ENCODE data around the gene ATXN7. TPM values are rescaled to one million over a fixed set of nuclear protein-coding genes. Genes with fewer than 3 reads are reported as not detected.

ATXN7 gene
- total and polyA plus RNA-seq, 2 of the 13 experiments (the other 11 are each of a cell fraction or from before 2014, with no cell fraction given), result 13.8 to 20.0 TPM

DNA sequence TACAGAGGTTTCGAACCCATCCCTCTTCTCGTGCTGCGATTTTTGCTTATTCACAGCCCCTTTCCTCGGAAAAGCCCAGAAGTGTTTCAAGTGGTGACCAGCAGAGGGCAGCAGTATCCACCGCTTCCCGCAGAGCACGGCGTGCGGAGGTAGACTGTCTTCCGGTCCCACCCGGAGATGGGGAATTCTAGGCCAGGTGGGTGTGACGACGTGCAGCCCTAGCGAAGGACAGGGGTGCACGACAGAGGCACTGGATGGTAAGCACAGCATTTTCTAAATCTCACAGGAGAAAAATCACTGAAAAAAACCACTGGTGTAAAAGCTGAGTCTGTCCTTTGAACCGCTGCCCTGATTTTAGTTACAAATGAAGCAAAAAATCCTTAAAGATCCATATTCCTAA lies 167.1 kb downstream of the ATXN7 start (continued):
- TF ChIP-seq MAZ (IDR thresholded peaks at IDR 0.05; ENCODE audit: borderline replicate concordance, low read depth, low read length) (no peak), MAZ (CRISPR knock-in tag; IDR thresholded peaks at IDR 0.05; ENCODE audit: low read depth) (0 out of 2 replicates have a peak, but pooled peaks have one; percentile 22), MYC (CRISPR knock-in tag; IDR thresholded peaks at IDR 0.05; ENCODE audit: borderline replicate concordance) (no peak), NFKB2 (CRISPR knock-in tag; IDR thresholded peaks at IDR 0.05; ENCODE audit: borderline replicate concordance) (peak; percentile 37; the same call in 1 of the 2 replicates), ZNF549 (CRISPR knock-in tag; IDR thresholded peaks at IDR 0.05) (no peak), ETV5 (CRISPR knock-in tag; IDR thresholded peaks at IDR 0.05; ENCODE audit: borderline replicate concordance) (peak; percentile 91), MAFK (conservative IDR thresholded peaks at IDR 0.05 in 1 of 2, IDR thresholded peaks at IDR 0.05 in 1 of 2; ENCODE audit: low read length in 2 of 2) (0 out of 4 replicates have a peak, but pooled peaks of 1 of the 2 experiments have one; percentile 4), TRIM24 (CRISPR knock-in tag; IDR thresholded peaks at IDR 0.05) (no peak), TARDBP (CRISPR knock-in tag; IDR thresholded peaks at IDR 0.05) (0 out of 2 replicates have a peak, but pooled peaks have one; percentile 38), FOXO1 (CRISPR knock-in tag; IDR thresholded peaks at IDR 0.05) (0 out of 2 replicates have a peak, but pooled peaks have one; percentile 21), ZNF768 (CRISPR knock-in tag; IDR thresholded peaks at IDR 0.05) (no peak), TEAD3 (CRISPR knock-in tag; optimal IDR thresholded peaks at IDR 0.05; ENCODE audit: borderline replicate concordance) (peak; percentile 43), ZNF687 (CRISPR knock-in tag; IDR thresholded peaks at IDR 0.05) (peak; percentile 70), KDM2A (CRISPR knock-in tag; IDR thresholded peaks at IDR 0.05; ENCODE audit: borderline replicate concordance, low read depth) (peak; percentile 92), ZNF605 (CRISPR knock-in tag; IDR thresholded peaks at IDR 0.05) (no peak), ZNF788 (CRISPR knock-in tag; IDR thresholded peaks at IDR 0.05; ENCODE audit: borderline replicate concordance) (peak; percentile 34; the same call in 1 of the 2 replicates), GABPA (IDR thresholded peaks at IDR 0.05; ENCODE audit: low read depth, low read length) (peak; percentile 63), GABPA (CRISPR knock-in tag; IDR thresholded peaks at IDR 0.05; ENCODE audit: low read depth) (peak; percentile 86), TFDP1 (CRISPR knock-in tag; IDR thresholded peaks at IDR 0.05; ENCODE audit: borderline replicate concordance) (peak; percentile 40; the same call in 1 of the 2 replicates), ZNF501 (CRISPR knock-in tag; IDR thresholded peaks at IDR 0.05) (0 out of 2 replicates have a peak, but pooled peaks have one; percentile 32), RAD21 (CRISPR knock-in tag; IDR thresholded peaks at IDR 0.05) (peak; percentile 89), CTCF (CRISPR knock-in tag; IDR thresholded peaks at IDR 0.05) (peak; percentile 96), SMC3 (IDR thresholded peaks at IDR 0.05; ENCODE audit: low read length) (peak; percentile 92)
- TF ChIP-seq, protein P1, sequence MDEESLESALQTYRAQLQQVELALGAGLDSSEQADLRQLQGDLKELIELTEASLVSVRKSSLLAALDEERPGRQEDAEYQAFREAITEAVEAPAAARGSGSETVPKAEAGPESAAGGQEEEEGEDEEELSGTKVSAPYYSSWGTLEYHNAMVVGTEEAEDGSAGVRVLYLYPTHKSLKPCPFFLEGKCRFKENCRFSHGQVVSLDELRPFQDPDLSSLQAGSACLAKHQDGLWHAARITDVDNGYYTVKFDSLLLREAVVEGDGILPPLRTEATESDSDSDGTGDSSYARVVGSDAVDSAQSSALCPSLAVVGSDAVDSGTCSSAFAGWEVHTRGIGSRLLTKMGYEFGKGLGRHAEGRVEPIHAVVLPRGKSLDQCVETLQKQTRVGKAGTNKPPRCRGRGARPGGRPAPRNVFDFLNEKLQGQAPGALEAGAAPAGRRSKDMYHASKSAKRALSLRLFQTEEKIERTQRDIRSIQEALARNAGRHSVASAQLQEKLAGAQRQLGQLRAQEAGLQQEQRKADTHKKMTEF (CRISPR knock-in tag; IDR thresholded peaks at IDR 0.05), result peak; percentile 42; the same call in 1 of the 2 replicates

All from HepG2 (cell line).